ENCODE results near the gene MRPS2. TPM values are rescaled to one million over a fixed set of nuclear protein-coding genes. Genes with fewer than 3 reads are reported as not detected.
A peak's percentile ranks its signal among the peaks of the same experiment; 100 is the strongest.

MRPS2 gene
- total and polyA plus RNA-seq, 10 donors, result 19.2 to 40.6 (median 30.5) TPM

- WGBS, 5 donors, result 2 to 7% (median 3%) methylated on average over 19 to 64 of the region's 64 CpGs
- TF ChIP-seq POLR2A (IDR thresholded peaks at IDR 0.05), result no peak
- peak; percentile 14 to 53 (median 36) for TF ChIP-seq POLR2AphosphoS5 (IDR thresholded peaks at IDR 0.05)
- TF ChIP-seq CTCF (IDR thresholded peaks at IDR 0.05 in 8 of 11, conservative IDR thresholded peaks at IDR 0.05 in 3 of 11), result peak in 1 of 11 experiments; percentile 19
- peaks cover 0 to 60% (median 4%) of the 10 kb centered on the region in 7 donors for H3K27me3 ChIP-seq (replicated peaks in 1 of 7)
Measured at GRCh38 chr9:135478829-135479468, 21.5 kb upstream of the MRPS2 start.

GRCh38 chr9:135479469-135480052, 20.9 kb upstream of the MRPS2 start, which contains the start of gene PPP1R26:
TSS of gene PPP1R26 (plus strand) at chr9:135479782. CDS start at chr9:135484511, 4,729 bp downstream.
- H3K9me3 ChIP-seq, result no peaks in the 10 kb centered on the region
- peaks cover 0 to 32% (median 21%) of the 10 kb centered on the region in 6 donors for H3K4me1 ChIP-seq
- no peak for DNase-seq
- H3K27ac ChIP-seq, result peak within 1 kb of the TSS; percentile 38 to 80 (median 68)
- TF ChIP-seq POLR2AphosphoS5 (IDR thresholded peaks at IDR 0.05) (no peak), CTCF (IDR thresholded peaks at IDR 0.05 in 8 of 11, conservative IDR thresholded peaks at IDR 0.05 in 3 of 11) (no peak), POLR2A (IDR thresholded peaks at IDR 0.05) (no peak)
- peak within 1 kb of the TSS; percentile 54 to 82 (median 70) for H3K4me3 ChIP-seq
- H3K36me3 ChIP-seq, result peaks cover 0 to 15% (median 6%) of the 10 kb centered on the region in 6 donors
- WGBS, 5 donors, result 0 to 1% (median 0%) methylated on average over 18 to 84 of the region's 103 CpGs; no CpG with 5 or more reads in 1 of the 5 donors
- H3K27me3 ChIP-seq (replicated peaks in 1 of 7), result peaks cover 0 to 56% (median 4%) of the 10 kb centered on the region in 7 donors
- intact Hi-C loops (cut with DNase I; ENCODE audit: low total_unique reads), result no loop called here

More at GRCh38 chr9:135478829-135479468, 21.5 kb upstream of the MRPS2 start:
- Histone ChIP-seq H3K4me3 (peak overlapping the region; percentile 45 to 82 (median 62)), H3K4me1 (peaks cover 0 to 32% (median 21%) of the 10 kb centered on the region in 6 donors), H3K9me3 (no peaks in the 10 kb centered on the region), H3K27ac (peak overlapping the region; percentile 38 to 80 (median 68)), H3K36me3 (peaks cover 0 to 8% (median under 1%) of the 10 kb centered on the region in 6 donors)
- peak; percentile 76 for DNase-seq
- intact Hi-C loops (cut with DNase I; ENCODE audit: low total_unique reads), result no loop called here

- Histone ChIP-seq H3K27ac (peak overlapping the region in 7 of 8 donors; percentile 11 to 80 (median 67)), H3K9me3 (no peaks in the 10 kb centered on the region), H3K4me1 (peaks cover 0 to 32% (median 21%) of the 10 kb centered on the region in 6 donors), H3K4me3 (peak overlapping the region; percentile 51 to 82 (median 70)), H3K27me3 (replicated peaks in 1 of 7) (peaks cover 0 to 51% (median 4%) of the 10 kb centered on the region in 7 donors), H3K36me3 (peaks cover 0 to 22% (median 14%) of the 10 kb centered on the region in 6 donors)
- 0 to 3% (median 1%) methylated on average over 26 to 76 of the region's 76 CpGs for whole genome bisulfite sequencing, 5 donors
- TF ChIP-seq POLR2AphosphoS5 (IDR thresholded peaks at IDR 0.05), result peak in 2 of 3 donors; percentile 27 to 31
- no peak for TF ChIP-seq CTCF (IDR thresholded peaks at IDR 0.05 in 8 of 11, conservative IDR thresholded peaks at IDR 0.05 in 3 of 11)
- DNase-seq, result peak; percentile 74
- intact Hi-C loops (cut with DNase I; ENCODE audit: low total_unique reads), result no loop called here
Measured at GRCh38 chr9:135480071-135480939, 20.2 kb upstream of the MRPS2 start.

All from spleen (tissue), 11 donors.